Skeletal muscle tissue (tissue), 4 donors: ENCODE measurements around the gene MAB21L2. TPM values are rescaled to one million over a fixed set of nuclear protein-coding genes. Genes with fewer than 3 reads are reported as not detected.
"Not testable (repeated sequence)": the region's sequence is repeated elsewhere in the genome, so short reads cannot be mapped to it uniquely, and the experiment has no call there.

Source experiments
- H3K27ac ChIP-seq: one replicate; pipeline ENCODE4 v1.7.0; 2013; ENCODE audit warnings: mild to moderate bottlenecking, low read depth, low read length, inconsistent platforms
- H3K27me3 ChIP-seq, 3 donors: one replicate each; pipeline ENCODE4 v1.7.0; 2013; ENCODE audit warnings: low read length in 3 of 3; ENCODE audit not compliant: control insufficient read depth in 3 of 3, insufficient read depth in 3 of 3
- H3K36me3 ChIP-seq, 3 donors: one replicate each; pipeline ENCODE4 v1.7.0; 2013; ENCODE audit warnings: low read length in 3 of 3; ENCODE audit not compliant: control insufficient read depth in 3 of 3, insufficient read depth in 3 of 3
- H3K4me1 ChIP-seq, 3 donors: one replicate each; pipeline ENCODE4 v1.7.0; 2013; ENCODE audit warnings: low read length in 3 of 3, mild to moderate bottlenecking in 3 of 3; ENCODE audit not compliant: control insufficient read depth in 3 of 3, insufficient read depth in 3 of 3
- H3K4me3 ChIP-seq, 3 donors: one replicate each; pipeline ENCODE4 v1.7.0; 2013; ENCODE audit warnings: low read length in 3 of 3
- H3K9ac ChIP-seq, 3 donors: one replicate each; pipeline ENCODE4 v1.7.0; 2013; ENCODE audit warnings: low read length in 3 of 3, mild to moderate bottlenecking in 3 of 3, moderate library complexity in 2 of 3, low read depth in 1 of 3
- H3K9me3 ChIP-seq, 3 donors: one replicate each; pipeline ENCODE4 v1.7.0; 2013; ENCODE audit warnings: low read length in 3 of 3; ENCODE audit not compliant: control insufficient read depth in 3 of 3
- total RNA-seq: library from RNA; depleted of rRNA; stranded (reverse); fragments of >200 nt; gene quantifications from one replicate; pipeline ENCODE4 v1.2.3, GENCODE V29; 2014
- donor health status: Osteomylitis.

Gene MAB21L2
- under 0.01 TPM for total RNA-seq

DNA sequence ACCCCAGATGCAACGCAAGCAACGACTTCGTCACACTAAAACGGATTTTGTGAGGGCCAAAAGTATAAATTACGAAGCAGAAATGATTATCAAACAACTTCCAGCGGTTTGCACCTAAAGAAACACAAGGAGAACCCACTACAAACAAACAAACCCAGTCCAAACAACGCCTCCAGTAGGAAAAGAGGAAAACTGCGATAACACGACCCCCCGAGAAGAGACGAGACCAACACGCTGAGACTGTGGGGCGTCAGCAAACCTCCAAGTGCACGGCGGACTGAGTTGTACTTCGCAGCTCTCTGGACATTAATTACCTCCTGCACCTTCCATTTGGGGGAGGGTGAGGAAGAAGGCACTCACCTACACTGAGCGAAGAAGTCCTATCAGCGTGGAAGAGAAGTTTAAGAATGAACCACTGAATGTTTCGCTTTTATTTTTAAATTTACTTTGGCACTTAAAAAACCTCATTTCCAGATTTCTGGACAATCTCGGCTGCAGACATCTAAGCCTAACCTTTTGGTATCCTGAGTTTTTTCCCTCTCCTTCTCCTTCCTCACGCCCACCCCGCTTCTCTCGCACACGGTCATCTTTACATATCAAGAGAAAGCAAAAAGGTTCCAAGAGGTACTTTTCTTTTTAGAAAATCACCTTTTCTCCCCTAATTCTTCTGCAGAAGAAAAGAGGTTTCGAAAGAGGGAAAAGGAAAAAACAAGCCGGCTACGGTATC is at the start of gene MAB21L2:
Gene MAB21L2, plus strand, starts transcription at position 6 of the 727 bp plus-strand sequence. CDS start 879 bp downstream, outside the sequence.
- no peaks in the 10 kb centered on the region for H3K4me1 ChIP-seq
- H3K9ac ChIP-seq, result no peak within 1 kb of the TSS
- peaks cover 3 to 5% (median 4%) of the 10 kb centered on the region in 3 donors for H3K36me3 ChIP-seq
- H3K9me3 ChIP-seq, result peaks cover 0 to 5% (median 3%) of the 10 kb centered on the region in 3 donors
- H3K27ac ChIP-seq, result no peak within 1 kb of the TSS
- peaks cover 0 to 2% (median 0%) of the 10 kb centered on the region in 3 donors for H3K27me3 ChIP-seq
- H3K4me3 ChIP-seq, result peak within 1 kb of the TSS; percentile 46 to 62 (median 53)

DNA sequence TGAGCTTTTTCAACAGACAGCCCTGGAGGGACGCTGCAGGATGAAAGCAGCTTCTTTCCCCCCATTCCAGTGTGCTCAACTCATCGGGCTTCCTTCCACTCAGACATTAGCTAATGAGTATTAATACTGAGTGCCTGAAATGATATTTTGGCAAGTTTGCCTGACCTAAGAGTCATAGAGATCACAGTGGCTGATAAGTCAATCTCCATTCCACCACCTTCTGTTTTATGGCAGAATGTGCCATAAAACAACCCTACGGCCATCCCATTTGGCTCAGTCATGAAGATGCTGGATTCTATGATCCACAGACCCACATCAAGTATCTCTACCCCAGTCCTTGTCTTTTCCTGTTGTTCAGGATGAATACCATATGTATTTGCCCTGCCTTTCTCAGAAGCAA is 48.3 kb upstream of the MAB21L2 start:
- Histone ChIP-seq H3K9me3 (no peaks in the 10 kb centered on the region), H3K27ac (no peak overlapping the region), H3K27me3 (no peaks in the 10 kb centered on the region), H3K4me1 (no peaks in the 10 kb centered on the region), H3K9ac (no peak overlapping the region), H3K36me3 (no peaks in the 10 kb centered on the region), H3K4me3 (no peak overlapping the region)

DNA sequence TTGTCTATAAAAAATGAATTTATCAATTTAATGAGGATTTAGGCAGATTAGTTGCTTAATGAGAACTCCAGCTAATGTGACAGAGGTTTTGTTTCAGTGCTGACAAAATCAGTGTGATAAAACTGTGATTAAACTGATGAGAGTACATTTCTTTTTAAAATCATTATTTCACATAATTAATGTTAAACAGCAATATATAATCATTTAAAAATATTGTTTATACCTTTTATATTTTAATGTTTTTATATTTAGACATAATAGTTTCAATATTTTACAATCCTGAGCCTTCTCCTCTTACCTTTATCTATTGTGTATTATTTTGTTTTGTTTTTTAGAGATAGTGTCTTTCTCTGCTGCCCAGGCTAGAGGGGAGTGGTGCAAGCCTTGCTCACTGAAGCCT is 47.1 kb upstream of the MAB21L2 start:
- H3K4me3 ChIP-seq, result no peak overlapping the region

DNA sequence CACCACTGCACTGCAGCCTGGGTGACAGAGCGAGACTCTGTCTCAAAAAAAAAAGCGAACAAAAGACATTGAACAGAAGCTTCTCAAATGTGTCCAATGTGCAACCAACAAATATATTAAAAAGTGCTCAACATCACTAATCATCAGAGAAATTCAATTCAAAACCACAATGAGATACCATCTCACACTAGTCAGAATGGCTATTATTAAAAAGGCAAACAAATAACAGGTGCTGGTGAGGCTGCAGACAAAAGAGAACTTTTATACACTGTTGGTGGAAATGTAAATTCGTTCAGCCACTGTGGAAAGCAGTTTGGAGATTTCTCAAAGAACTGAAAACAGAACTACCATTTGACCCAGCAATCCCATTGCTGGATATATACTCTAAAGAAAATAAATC is 44.0 kb upstream of the MAB21L2 start:
- H3K27ac ChIP-seq, result not testable (repeated sequence)

More for the DNA sequence above, 47.1 kb upstream of the MAB21L2 start:
- Histone ChIP-seq H3K27me3 (no peaks in the 10 kb centered on the region), H3K9me3 (no peaks in the 10 kb centered on the region), H3K27ac (no peak overlapping the region), H3K4me1 (no peaks in the 10 kb centered on the region), H3K9ac (no peak overlapping the region), H3K36me3 (no peaks in the 10 kb centered on the region)

DNA sequence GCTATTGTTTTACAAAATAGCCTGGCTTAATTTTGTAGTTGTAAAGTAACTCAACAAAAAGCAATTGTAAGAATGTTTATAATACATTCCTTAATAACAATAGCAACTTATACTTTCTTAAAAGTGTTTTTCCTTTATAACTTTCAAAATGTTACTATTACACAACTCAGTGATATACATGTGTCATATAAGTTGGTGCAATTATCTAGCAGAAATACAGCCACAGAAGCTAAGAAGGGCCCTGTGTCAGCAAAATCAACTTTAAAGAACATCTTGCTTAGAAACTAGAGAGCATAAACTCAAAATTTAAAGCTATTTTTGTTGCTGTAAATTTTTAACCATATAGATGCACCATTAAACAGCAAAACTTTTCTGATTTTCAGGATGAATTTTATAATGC is 41.4 kb upstream of the MAB21L2 start:
- no peaks in the 10 kb centered on the region for H3K4me1 ChIP-seq
- no peak overlapping the region for H3K9ac ChIP-seq
- no peak overlapping the region for H3K27ac ChIP-seq
- no peaks in the 10 kb centered on the region for H3K27me3 ChIP-seq
- no peak overlapping the region for H3K4me3 ChIP-seq
- H3K36me3 ChIP-seq, result no peaks in the 10 kb centered on the region
- no peaks in the 10 kb centered on the region for H3K9me3 ChIP-seq

More for the DNA sequence above, 44.0 kb upstream of the MAB21L2 start:
- not testable (repeated sequence) for H3K27me3 ChIP-seq, H3K36me3 ChIP-seq, H3K9me3 ChIP-seq, H3K4me1 ChIP-seq, H3K4me3 ChIP-seq, H3K9ac ChIP-seq

DNA sequence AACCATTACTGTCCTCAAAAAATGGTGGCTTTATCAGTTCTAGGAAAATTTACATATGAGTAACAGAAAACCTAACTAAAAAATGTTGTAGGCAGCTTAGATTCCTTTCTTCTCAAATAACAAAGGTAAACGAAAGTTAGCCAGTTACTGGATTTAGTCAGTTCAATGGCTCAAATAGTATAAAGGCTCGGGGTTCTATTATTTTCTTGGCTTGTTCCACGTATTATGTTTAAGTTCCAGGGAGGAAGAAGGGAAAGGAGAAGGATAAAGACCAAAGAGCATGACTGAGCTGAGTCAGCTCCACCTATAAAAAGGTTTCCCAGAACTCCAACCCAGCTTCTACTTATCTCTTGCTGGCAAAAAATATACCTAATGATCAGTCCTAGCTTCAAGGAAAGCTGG is 41.0 kb upstream of the MAB21L2 start:
- Histone ChIP-seq H3K4me3 (no peak overlapping the region), H3K36me3 (no peaks in the 10 kb centered on the region), H3K9me3 (no peaks in the 10 kb centered on the region), H3K9ac (no peak overlapping the region), H3K27ac (no peak overlapping the region), H3K4me1 (no peaks in the 10 kb centered on the region), H3K27me3 (no peaks in the 10 kb centered on the region)

DNA sequence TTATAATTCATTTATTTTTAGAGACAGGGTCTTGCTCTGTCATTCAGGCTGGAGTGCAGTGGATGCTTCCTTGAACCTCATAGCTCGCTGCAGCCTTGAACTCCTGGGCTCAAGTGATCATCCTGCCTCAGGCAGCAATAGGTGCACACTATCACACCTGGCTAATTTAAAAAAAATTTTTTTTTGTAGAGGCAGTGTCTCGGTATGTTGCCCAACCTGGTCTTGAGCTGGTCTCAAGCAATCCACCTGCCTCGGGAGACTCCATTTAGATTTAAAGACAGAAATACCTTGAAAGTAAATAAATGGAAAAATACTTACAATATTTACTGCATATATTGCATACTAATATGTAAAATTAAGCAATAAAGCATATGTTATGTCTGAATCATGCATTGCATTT is 40.3 kb upstream of the MAB21L2 start:
- H3K4me3 ChIP-seq, result no peak overlapping the region
- H3K27ac ChIP-seq, result no peak overlapping the region
- H3K9ac ChIP-seq, result no peak overlapping the region
- H3K36me3 ChIP-seq, result no peaks in the 10 kb centered on the region
- no peaks in the 10 kb centered on the region for H3K4me1 ChIP-seq
- H3K9me3 ChIP-seq, result no peaks in the 10 kb centered on the region
- H3K27me3 ChIP-seq, result no peaks in the 10 kb centered on the region

DNA sequence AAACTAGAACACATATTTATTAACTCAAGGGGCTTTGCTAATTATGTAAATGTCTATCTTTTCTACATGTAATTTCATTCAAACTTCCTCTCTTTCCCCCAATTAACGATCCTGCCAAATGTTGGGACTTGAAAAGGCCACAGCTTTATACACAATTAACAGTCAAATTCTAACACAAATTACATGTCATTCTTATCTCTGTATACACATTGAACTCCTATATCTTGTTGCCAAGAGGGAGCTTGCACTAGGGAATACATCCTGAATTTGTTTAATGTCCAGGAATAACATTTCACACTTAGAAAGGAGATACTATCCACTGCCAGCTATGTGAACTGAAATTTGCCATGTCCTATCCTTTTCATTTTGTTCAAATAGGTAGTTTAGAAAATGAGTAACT is 38.9 kb upstream of the MAB21L2 start:
- Histone ChIP-seq H3K9ac (no peak overlapping the region), H3K4me1 (no peaks in the 10 kb centered on the region), H3K27ac (no peak overlapping the region), H3K9me3 (no peaks in the 10 kb centered on the region), H3K36me3 (no peaks in the 10 kb centered on the region), H3K4me3 (no peak overlapping the region), H3K27me3 (no peaks in the 10 kb centered on the region)

DNA sequence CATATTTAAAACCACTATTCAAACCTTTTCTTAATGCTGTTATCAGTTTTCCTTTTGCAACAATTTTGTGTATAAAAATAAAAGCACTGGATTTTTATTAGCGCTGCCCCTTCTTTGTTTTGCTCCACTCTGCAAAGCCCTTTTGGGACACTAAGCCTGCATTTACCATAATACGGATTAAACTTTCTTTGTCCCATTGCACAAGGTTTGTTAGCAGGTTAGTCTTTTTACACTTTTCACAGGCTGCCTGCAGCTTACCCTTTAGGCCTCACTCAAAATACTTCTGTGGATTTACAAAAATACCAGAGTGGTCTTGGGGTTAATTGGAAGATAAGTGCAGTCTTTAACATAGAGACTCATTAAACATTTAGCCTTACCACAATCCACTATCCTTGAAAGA is 35.7 kb upstream of the MAB21L2 start:
- H3K4me1 ChIP-seq, result no peaks in the 10 kb centered on the region
- H3K9me3 ChIP-seq, result no peaks in the 10 kb centered on the region
- H3K4me3 ChIP-seq, result no peak overlapping the region
- H3K36me3 ChIP-seq, result no peaks in the 10 kb centered on the region
- H3K27ac ChIP-seq, result no peak overlapping the region
- no peak overlapping the region for H3K9ac ChIP-seq
- H3K27me3 ChIP-seq, result no peaks in the 10 kb centered on the region

DNA sequence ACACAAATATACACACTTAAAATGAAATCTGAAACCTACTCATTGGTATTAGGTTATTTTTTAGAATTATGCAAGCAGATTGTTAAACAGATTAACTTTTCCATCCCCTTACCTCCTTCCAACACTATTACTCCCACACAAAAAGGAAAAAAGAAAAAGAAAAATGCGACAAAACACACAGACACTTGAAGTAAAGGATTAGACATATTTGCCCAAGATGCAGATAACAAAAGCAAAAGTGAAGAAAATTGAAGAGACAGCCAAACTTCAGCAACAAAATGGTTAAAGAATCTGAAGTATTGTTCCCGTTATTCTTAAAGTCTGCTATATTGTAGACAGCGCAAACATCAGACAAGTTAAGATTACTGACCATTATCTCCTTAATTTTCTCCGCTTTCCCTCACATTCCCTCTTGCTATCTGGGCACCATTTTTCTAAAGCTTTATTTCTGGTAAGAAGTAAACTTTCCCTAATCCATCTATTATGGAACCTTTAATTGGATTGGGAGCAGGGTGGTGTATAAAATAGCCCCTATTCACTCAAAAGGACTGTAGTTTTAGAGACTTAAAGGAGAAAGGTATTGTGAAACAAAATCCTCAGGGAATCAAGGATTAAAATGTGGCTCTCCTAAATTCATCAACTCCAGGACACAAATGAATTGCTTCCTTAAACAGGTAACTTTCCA is 34.7 kb upstream of the MAB21L2 start:
- Histone ChIP-seq H3K36me3 (no peaks in the 10 kb centered on the region), H3K4me1 (no peaks in the 10 kb centered on the region), H3K27ac (no peak overlapping the region), H3K9me3 (no peaks in the 10 kb centered on the region), H3K9ac (no peak overlapping the region), H3K27me3 (no peaks in the 10 kb centered on the region), H3K4me3 (no peak overlapping the region)
